Skin of body (tissue), 2 donors: ENCODE measurements around the gene EMP2. TPM values are rescaled to one million over a fixed set of nuclear protein-coding genes. Genes with fewer than 3 reads are reported as not detected.
"Not testable (repeated sequence)": the region's sequence is repeated elsewhere in the genome, so short reads cannot be mapped to it uniquely, and the experiment has no call there.

ENCODE experiments used
- DNase-seq: peaks from one replicate; lab custom pipeline; 2025; lab: John Stamatoyannopoulos, UW
- total RNA-seq: library from RNA; depleted of rRNA; stranded (reverse); fragments of >200 nt; gene quantifications from one replicate; pipeline ENCODE4 v1.2.3, GENCODE V29; 2014

Gene EMP2
- total RNA-seq, 1 donor from 2014 or later, result 63.1 TPM

DNA sequence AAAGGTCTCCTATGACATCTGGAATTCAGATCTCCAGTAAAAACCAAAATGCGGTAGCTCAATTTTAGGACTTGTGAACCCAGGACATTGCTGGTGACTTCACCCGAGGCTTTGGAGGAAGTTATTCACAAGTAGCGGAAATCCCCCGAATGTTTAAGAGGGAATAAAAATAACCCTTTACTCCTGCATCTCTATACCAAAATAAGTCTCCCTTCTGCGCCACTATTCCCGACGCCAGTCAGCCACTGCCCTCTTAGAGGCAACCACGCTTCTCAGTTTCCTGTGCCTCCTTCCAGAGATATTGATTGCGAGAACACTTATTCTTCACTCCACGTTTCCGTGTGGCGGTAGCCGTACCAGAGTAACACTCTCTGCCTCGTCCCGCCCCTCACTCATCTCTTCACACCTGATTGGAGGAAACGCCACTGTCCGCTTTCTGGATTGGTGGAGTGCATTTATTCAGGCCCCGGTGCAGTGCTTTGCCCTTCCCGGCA, 27.4 kb downstream of the EMP2 start:
- no peak for DNase-seq

DNA sequence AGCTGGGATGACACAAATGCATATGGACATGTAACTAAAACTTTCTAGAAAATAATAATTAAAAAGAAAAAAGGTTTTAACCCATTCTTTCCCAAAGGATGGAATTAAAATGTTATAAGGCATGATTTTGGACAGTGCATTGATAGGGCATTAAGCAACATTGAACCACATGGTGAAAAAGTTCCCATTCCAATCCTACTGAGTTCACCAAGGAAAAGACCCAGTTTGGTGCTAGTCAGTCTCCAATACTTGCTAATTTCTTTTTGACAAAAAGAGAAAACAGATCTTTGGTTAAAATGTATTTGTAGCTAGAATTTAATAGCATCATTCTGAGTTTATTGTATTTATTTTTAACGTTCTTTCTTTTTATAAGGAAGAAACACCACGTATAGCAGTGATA, 28.1 kb downstream of the EMP2 start:
- DNase-seq, result no peak

DNA sequence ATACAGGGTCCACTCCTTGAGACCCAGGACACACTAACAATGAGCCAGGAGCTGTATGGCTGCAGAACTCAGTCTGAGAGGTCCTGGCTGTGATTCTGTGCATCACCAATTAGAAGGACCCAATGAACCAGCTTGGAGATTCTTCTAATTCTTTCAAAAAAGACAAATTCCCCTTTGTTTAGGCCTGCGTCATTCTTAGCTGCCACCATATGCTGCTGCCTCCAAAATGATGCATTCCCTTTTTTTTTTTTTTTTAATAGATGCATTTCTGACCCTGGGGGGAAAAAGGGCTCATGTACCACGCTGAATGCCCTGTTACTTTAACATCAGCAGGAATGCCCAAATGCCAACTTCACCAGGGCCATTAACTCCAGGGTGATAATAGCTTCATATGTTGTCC, 28.5 kb downstream of the EMP2 start:
- DNase-seq, result no peak

DNA sequence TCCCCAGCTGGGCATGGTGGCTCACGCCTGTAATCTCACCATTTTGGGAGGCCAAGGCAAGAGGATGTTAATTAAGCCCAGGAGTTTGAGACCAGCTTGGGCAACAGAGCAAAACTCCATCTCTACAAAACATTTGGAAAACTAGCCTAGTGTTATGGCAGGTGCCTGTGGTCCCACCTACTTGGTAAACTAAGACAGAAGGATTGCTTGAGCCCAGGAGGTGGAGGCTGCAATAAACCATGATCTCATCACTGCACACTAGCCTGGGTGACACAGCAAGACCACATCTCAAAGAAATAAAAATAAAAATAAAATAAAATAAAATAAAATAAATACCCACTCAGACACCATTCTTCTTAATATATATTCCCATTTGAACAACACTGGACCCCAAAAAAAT, 32.0 kb downstream of the EMP2 start:
- DNase-seq, result no peak

DNA sequence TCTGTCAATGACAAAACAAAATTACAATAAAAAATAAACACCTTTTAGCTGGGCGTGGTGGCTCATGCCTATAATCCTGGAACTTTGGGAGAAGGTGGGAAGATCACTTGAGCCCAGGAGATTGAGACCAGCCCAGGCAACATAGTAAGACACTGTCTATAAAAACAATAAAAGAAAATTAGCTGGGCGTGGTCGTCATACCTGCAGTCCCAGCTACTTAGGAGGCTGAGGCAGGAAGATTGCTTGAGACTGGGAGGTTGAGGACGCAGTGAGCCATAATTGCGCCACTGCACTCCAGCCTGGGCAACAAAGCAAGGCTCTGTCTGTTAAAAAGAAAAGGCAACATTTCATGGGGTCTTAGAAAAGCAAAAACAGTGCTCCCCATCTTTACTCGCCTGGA, 32.7 kb downstream of the EMP2 start:
- no peak for DNase-seq

DNA sequence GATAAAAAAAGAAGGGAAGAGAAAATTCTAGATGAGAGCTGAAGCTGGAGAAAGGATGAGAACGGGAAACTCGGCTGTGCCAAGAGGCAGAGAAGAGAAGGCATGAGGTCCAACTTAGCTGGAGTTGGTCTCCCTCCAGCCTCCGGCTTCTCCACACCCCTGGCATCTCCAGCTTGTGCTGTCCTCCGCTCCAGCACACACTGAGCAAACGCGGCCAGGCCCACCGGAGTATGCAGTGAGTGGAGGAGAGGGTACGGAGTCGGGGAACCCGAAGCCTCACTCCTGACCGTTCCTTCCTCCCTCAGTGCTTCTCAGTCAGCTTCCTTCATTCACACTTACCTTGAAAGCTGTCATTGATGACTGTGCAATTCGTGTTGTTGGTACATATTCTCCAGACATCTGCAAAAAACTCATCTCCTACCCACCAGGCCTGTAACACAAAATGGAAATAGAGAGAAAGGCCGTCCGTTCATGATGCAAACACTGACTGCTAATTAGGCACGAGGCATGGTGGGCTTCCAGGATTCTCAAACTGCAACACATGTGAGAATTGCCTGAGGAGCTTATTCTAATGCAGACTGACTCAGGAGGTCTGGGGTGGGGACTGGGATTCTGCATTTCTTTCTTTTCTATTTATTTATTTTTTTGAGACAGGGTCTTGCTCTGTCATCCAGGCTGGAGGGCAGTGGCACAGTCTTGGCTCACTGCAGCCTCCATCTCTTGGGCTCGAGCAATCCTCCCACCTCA, 37.0 kb downstream of the EMP2 start:
- no peak for DNase-seq

DNA sequence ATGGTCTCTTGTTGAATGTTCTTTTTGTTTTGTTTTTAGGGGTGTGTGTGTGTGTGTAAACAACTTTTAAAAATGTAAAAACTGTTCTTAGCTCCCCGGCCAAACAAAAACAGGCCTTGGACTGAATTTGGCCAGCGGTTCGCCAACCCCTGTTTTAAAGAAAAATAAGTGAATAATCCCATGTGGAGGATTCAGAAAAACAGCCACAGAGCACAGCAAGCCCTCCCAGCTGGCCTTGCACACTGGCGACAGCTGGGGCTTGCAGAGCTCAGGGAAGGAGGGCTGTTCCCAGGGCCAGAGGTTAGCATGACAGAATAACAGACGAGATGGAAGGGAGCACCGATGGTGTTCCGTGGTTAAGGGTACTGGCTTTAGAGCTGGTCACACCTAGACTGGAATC, 39.0 kb downstream of the EMP2 start:
- DNase-seq, result no peak

DNA sequence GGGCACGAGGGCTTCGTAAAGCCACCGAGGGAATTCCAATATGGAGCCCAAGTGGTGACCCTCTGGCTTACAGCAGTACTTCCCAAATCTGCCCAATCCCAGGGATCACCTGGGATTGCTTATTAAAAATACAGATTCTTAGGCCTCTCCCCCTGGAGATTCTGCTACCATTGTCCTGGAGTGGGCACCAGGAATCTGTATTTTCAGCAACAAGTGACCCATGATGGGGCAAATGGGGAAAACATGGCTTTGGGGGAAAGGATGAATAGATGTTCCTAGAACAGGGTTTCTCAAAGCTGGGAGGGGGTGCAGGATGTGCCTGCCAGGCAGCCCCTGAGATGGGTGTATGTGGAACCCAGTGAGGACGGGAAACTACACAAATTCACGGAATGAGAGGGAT, 40.6 kb downstream of the EMP2 start:
- no peak for DNase-seq

DNA sequence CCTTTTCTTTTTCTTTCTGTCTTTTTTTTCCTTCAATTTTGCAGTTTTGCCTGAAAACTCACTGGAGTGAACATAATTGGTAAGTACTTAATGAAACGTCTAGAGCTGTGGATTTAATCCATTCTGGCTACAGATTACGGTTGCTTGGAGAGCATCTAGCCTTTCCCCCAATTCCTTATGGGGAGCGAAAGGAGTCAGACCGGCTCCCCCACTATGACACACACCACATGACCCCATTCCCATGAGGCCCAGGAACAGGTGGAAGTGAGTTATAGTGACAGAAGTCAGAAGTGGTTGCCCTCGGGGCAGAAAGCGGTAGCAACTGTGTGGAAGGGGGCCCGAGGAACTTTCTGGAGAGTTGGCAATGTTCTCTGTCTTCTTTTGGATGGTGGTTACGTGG, 41.2 kb downstream of the EMP2 start:
- DNase-seq, result no peak

DNA sequence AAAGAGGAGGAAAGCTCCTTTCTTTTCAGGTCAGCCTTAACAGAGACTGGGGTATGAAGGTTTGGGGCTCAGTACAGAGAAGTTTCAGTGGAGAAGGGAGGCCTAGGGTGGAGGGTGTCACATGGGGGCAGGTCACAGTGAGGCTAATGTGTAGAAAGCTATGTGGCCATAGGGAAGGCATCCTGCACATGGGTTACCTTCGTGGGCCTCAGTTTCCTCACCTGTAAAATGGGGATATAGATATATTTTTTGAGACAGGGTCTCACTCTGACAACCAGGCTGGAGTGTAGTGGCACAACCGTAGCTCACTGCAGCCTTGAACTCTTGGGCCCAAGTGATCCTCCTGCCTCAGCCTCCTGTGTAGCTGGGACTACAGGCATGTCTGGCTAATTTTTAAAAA, 41.8 kb downstream of the EMP2 start:
- no peak for DNase-seq

DNA sequence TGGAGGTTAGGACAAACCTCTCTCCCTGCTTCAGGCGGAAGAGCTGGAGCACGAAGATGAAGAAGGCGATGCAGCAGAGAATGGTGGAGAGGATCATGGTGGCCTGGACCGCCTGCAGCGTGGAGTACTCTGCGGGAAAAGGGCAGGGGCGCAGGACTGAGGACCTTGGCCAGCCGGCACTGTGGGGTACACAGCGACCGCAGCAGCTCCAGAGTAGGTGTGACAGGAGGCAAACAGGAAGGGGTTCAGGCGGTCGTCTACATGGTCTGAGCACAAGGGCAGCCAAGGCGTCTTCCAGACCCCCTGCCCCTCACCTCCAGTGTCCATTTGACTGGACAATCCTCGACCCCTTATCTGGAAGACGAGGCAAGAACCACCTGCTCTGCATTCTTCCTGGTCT, 42.5 kb downstream of the EMP2 start:
- no peak for DNase-seq

DNA sequence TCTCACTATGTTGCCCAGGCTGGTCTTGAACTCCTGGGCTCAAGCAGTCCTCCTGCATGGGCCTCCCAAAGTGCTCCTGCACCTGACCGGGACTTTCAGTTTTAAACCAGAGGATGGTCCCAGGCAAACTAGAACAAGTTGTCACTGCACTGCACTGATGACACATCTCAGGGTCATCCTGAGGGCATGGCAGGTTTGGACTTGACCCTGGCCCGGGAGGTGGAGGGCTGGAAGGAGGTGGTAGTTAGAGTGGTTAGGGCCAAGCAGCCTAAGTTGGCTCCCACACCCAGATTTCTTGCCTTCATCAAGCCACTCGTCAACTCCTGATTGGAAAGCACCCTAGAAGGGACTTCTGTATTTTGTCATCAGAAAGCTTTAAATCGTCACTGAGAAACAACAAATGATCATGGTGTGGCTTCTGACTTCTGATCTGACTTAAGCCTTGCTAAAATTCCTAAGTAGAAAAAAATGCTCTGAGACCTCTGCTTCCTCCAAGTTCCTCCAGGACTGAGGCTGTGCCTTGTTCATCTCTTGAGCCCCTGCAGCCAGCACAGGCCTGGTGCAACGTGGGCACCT, 43.5 kb downstream of the EMP2 start:
- no peak for DNase-seq

DNA sequence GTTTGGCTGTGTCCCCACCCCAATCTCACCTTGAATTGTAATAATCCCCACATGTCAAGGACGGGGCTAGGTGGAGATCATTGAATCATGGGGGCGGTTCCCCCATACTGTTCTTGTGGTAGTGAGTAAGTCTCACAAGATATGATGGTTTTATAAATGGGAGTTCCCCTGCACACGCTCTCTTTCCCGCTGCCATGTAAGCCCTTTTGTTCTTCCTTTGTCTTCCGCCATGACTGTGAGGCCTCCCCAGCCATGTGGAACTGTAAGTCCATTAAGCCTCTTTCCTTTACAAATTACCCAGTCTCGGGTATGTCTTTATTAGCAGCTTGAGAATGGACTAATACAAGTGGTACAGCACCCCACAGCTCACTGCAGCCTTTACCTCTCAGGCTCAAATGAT, 44.1 kb downstream of the EMP2 start:
- not testable (repeated sequence) for DNase-seq

DNA sequence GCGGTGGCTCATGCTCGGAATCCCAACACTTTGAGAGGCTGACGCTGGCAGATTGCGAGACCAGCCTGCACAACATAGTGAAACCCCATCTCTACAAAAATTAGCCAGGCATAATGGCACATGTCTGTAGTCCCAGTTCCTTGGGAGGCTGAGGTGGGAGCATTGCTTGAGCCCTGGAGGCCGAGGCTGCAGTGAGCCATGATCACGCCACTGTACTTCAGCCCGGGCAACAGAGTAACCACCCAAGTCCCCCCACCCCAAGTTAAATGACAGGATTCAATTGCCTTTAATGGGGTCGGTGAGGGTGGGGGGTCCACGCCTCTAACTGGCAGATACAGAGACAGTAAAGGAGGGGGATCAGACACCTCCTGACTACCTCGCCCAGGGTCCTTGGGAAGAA, 44.9 kb downstream of the EMP2 start:
- no peak for DNase-seq

DNA sequence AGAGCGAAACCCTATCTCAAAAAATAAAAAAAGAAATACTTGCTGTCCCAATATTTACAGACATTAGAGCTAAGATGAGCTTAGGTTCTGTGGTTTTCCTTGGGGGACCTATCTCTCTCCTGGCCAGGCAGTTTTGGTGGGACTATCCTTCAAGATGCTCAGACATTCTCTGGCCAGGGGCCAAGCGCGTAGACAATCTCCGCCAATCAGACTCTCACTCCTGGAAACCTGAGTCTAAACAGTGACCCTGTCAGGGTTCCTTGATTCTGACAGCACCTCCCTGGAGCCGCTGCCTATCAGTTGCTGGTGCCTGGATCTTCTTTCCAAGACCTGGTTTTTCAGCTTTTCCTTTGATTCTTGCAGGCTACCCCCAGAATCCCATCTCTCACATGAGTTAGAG, 45.6 kb downstream of the EMP2 start:
- no peak for DNase-seq

DNA sequence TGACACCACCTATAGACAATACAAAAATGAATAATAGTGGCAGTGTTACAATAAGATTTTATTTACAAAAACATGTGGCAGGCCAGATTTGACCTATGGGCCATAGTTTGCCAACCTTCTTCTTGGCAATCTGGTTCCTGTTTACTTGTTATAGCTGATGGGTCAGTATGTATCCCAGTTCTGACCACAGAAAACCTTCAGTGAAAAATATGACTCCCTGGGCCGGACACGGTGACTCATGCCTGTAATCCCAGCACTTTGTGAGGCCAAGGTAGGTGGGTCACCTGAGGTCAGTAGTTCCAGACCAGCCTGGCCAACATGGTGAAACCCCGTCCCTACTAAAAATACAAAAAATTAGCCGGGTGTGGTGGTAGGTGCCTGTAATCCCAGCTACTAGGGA, 46.8 kb downstream of the EMP2 start:
- DNase-seq, result not testable (repeated sequence)

DNA sequence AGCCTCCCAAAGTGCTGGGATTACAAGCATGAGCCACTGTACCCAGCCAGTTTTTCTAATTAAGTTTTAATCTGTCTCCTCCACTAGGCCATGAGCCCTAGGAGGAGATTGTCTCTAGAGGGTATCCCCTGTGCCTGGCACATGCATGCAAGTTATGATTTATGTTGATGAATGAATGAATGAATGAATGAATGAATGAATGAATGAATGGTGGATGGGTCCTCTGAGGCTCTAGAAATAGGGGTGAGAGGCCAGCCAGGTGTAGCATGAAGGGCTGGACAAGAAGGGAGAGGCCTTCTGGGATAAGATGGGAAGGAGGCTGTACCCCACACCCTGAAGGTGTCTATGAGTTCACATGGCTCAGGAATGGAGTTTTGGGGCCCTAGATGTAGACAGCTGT, 48.8 kb downstream of the EMP2 start:
- no peak for DNase-seq

DNA sequence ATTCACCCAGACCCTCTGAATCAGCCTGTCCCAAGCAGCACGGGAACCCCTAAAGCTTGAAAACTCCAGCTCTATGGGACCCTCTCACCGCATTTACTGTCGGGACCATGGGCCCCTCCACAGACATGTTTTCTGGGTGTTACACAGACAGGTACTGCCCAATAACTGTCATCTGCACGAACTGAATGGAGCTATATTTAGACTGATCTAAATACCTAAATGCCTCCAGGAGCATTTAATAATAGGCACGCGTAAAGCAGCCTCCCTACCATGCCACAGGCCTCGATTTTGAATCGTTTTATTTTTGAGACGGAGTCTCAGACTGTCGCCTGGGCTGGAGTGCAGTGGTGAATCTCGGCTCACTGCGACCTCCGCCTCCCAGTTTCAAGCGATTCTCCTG, 49.7 kb downstream of the EMP2 start:
- DNase-seq, result no peak

DNA sequence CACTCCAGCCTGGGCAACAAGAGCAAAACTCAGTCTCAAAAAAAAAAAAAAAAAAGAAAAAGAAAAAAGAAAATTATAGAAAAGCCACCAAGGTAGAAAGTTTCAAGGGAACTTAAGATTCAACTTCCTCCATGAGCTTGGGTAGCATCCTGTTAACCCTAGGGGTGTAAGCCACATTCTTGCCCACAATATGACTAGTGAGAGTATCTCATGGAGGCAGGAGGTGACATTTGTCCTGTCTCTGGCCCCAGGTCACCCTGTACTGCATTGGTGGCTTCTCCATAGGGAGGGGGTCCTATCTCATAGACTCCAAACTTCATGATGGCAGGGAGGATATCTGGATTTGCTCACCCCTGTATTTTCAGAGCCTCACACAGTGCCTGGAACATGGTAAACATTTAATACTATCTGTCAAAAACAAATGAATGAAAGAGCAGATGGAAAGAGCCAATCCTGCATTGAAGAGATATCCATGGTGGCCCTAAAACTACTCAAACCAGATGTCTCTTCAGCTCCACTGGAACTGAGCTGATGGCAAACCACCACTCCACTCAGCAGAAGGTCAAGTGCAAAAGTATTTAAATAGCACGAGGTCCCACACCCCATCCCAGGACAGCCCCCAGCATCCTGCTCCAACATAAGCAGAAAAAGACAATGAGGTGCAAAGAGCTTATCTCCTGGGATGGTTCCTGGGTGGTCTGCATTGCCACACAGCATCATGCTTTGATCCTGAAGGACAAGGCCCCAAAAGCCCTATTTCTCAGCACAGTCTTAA, 50.3 kb downstream of the EMP2 start:
- DNase-seq, result no peak

DNA sequence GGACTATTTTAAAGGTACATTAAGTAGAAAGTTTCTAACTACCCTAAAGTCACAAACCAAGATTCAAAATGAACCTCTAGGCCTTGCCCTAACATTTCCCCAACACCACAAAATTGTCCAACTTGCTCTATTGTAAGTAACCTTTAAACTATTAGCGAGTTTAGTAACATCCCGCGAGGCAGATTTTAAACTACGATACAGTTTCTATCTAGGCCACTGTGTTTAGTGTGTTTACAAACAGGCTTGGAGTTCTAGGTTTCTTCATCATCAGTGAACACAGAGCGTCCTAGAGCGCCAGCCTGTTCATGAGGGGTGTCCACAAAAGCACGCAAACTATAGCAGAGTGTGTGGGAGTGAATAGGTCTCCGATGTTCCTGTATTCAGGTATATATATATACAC, 51.8 kb downstream of the EMP2 start:
- no peak for DNase-seq

DNA sequence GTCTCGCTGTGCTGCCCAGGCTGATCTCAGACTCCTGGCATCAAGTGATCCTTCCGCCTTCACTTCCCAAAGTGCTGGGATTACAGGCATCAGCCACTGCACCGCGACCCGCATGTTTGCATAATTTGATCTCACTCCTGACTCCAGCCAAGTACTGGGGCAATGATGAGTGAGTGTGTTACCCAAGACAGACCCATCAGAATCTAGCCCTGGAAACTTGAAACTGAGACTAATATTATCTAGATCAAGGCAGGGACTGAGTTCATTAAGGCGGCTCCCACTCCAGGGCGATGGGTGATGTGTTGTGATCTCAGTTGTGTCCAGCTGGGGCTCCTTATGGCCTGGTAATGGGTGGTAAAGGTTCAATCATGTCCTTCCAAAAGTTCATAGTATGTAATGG, 53.4 kb downstream of the EMP2 start:
- DNase-seq, result no peak

DNA sequence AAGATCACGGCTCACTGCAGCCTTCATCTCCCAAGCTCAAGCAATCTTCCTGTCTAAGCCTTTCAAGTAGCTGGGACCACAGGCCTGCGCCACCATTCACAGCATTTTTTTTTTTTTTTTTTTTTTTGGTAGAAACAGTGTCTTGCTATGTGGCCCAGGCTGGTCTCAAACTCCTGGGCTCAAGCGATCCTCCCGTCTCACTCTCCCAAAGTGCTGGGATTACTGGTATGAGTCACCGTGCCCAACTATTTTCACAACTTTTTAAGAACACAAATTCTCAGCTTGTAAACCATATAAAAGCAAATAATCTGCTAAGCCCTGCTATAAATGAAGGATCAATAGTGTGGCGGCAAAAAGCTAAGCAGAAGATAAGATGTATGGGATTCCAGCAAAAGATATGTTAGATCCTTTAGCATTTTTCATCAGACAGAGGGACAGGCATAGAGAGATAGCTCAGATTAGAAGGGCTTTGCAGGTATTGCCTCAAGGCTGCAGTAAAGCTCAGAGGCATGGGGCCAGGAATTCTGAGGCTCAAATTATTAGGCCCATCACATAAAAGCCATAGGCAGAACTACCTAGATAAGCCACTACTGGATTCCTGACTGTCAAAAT, 55.1 kb downstream of the EMP2 start:
- no peak for DNase-seq
